Transverse colon (tissue), 4 donors: ENCODE measurements around the gene ABCA1.

Source experiments
- CTCF ChIP-seq, 5 experiments: fragments of 200-600 bp in 3 of 5; fragments of 450-650 bp in 2 of 5; sonication (generic) in 3 of 5; IDR thresholded peaks; 1 replicate in 2 of 5; 2 replicates in 3 of 5; pipeline ENCODE4 v1.5.1; 2016 to 2017; ENCODE audit warnings: antibody characterized with exemption in 5 of 5, inconsistent platforms in 3 of 5, mild to moderate bottlenecking in 2 of 5, moderate library complexity in 1 of 5
- EP300 ChIP-seq: sonication (generic); formaldehyde crosslinking; IDR thresholded peaks from one replicate; pipeline ENCODE4 v1.6.1; 2017; ENCODE audit warnings: antibody characterized with exemption, low read depth
- POLR2AphosphoS5 ChIP-seq, 3 donors: sonication (generic); formaldehyde crosslinking; IDR thresholded peaks; one replicate each; pipeline ENCODE4 v1.6.1; 2016; ENCODE audit warnings: antibody characterized with exemption in 3 of 3

- TF ChIP-seq CTCF (IDR thresholded peaks at IDR 0.05) (no peak), POLR2AphosphoS5 (IDR thresholded peaks at IDR 0.05) (no peak), EP300 (no peak)
Measured at GRCh38 chr9:104868303-104868686, 59.7 kb downstream of the ABCA1 start.
